H1 (cell line): ENCODE results near the gene PRDM5. TPM values are rescaled to one million over a fixed set of nuclear protein-coding genes. Genes with fewer than 3 reads are reported as not detected.

Experiments
- CTCF ChIA-PET: fragments of 300-600 bp; sonication (Branson Sonifier 250); formaldehyde crosslinking; loops from one replicate; lab custom pipeline; 2021; ENCODE audit not compliant: partially characterized antibody; lab: Charles Lee
- POLR2A ChIA-PET: fragments of 300-600 bp; sonication (Branson Sonifier 250); formaldehyde crosslinking; loops from one replicate; lab custom pipeline; 2021; ENCODE audit warnings: inconsistent platforms; ENCODE audit not compliant: partially characterized antibody; lab: Charles Lee
- DNase-seq, 2 experiments: peaks; one replicate each; pipeline versions ENCODE4 v3.0.0 to v3.0.0-alpha.2; 2010 to 2022; ENCODE audit warnings: low spot score in 2 of 2, low read depth in 1 of 2, mixed read lengths in 1 of 2
- FAIRE-seq: peaks from 2 replicates; lab custom pipeline; 2011; peaks lifted over from hg19 to GRCh38; lab: Jason Lieb, UNC
- H2AFZ ChIP-seq: 2 replicates; pipeline ENCODE4 v1.8.1; 2012; ENCODE audit warnings: low read length, inconsistent platforms
- H2AK5ac ChIP-seq: 2 replicates; pipeline ENCODE4 v1.6.1; 2013; ENCODE audit warnings: low read depth, low read length
- H2BK120ac ChIP-seq: replicated peaks from 2 replicates; pipeline ENCODE3; 2013; ENCODE audit warnings: low read depth, low read length, inconsistent platforms
- H2BK12ac ChIP-seq: 2 replicates; pipeline ENCODE4 v1.6.1; 2013; ENCODE audit warnings: low read depth, low read length
- H2BK15ac ChIP-seq: 2 replicates; pipeline ENCODE4 v1.6.1; 2013; ENCODE audit warnings: low read length
- H2BK20ac ChIP-seq: 2 replicates; pipeline ENCODE4 v1.6.1; 2013; ENCODE audit warnings: low read length
- H2BK5ac ChIP-seq: 2 replicates; pipeline ENCODE4 v1.6.1; 2013; ENCODE audit warnings: low read depth, low read length
- H3K14ac ChIP-seq: 2 replicates; pipeline ENCODE4 v1.6.1; 2013; ENCODE audit warnings: inconsistent platforms; ENCODE audit not compliant: insufficient read length
- H3K18ac ChIP-seq: 2 replicates; pipeline ENCODE4 v1.6.1; 2013; ENCODE audit warnings: low read length; ENCODE audit errors: extremely low read depth
- H3K23ac ChIP-seq: 2 replicates; pipeline ENCODE4 v1.6.1; 2013; ENCODE audit warnings: inconsistent platforms; ENCODE audit not compliant: insufficient read length
- H3K23me2 ChIP-seq: 2 replicates; pipeline ENCODE4 v1.6.1; 2013; ENCODE audit warnings: low read depth, low read length
- H3K27ac ChIP-seq: 2 replicates; pipeline ENCODE4 v1.6.1; 2011; ENCODE audit warnings: low read depth, low read length, inconsistent platforms
- H3K27me3 ChIP-seq, 4 experiments: replicated peaks in 1 of 4; 1 replicate in 1 of 4; 2 replicates in 3 of 4; pipeline versions ENCODE4 v1.6.1 to v1.8.1; 2011 to 2013; ENCODE audit warnings: low read length in 3 of 4, mild to moderate bottlenecking in 3 of 4, inconsistent platforms in 2 of 4, mixed read lengths in 2 of 4, moderate library complexity in 1 of 4; ENCODE audit not compliant: control insufficient read depth in 3 of 4, insufficient read depth in 3 of 4; ENCODE audit errors: extremely low read depth in 1 of 4
- H3K36me3 ChIP-seq, 4 experiments: 2 replicates each; pipeline versions ENCODE4 v1.6.1 to v1.8.1; 2011 to 2013; ENCODE audit warnings: mild to moderate bottlenecking in 4 of 4, low read length in 3 of 4, moderate library complexity in 2 of 4, control low read depth in 1 of 4, inconsistent platforms in 1 of 4; ENCODE audit not compliant: insufficient read depth in 4 of 4, control insufficient read depth in 2 of 4
- H3K4ac ChIP-seq: replicated peaks from 2 replicates; pipeline ENCODE3; 2013; ENCODE audit warnings: low read length, low read depth, mixed read lengths, inconsistent platforms; ENCODE audit not compliant: insufficient read length
- H3K4me1 ChIP-seq, 4 experiments: replicated peaks in 1 of 4; 1 replicate in 1 of 4; 2 replicates in 3 of 4; pipeline versions ENCODE4 v1.6.1 to v1.8.1; 2011 to 2013; ENCODE audit warnings: low read length in 3 of 4, inconsistent platforms in 2 of 4, mixed read lengths in 1 of 4; ENCODE audit not compliant: insufficient read depth in 4 of 4, control insufficient read depth in 3 of 4
- H3K4me2 ChIP-seq, 2 experiments: 2 replicates each; pipeline versions ENCODE4 v1.6.1 to v1.8.1; 2011 to 2013; ENCODE audit warnings: low read depth in 2 of 2, low read length in 2 of 2, control low read depth in 1 of 2, inconsistent platforms in 1 of 2, mild to moderate bottlenecking in 1 of 2; ENCODE audit not compliant: insufficient read depth in 1 of 2
- H3K4me3 ChIP-seq, 4 experiments: fragments of 200-600, 300-600 bp in 1 of 4; sonication (generic), shearing (Covaris generic), sonication (Bioruptor Twin) in 1 of 4; 2 replicates each; pipeline versions ENCODE4 v1.5.1 to v1.8.1; 2011 to 2016; ENCODE audit warnings: low read length in 4 of 4, low read depth in 3 of 4, control low read depth in 2 of 4, inconsistent platforms in 2 of 4, mild to moderate bottlenecking in 2 of 4, mixed read lengths in 1 of 4, moderate library complexity in 1 of 4; ENCODE audit not compliant: insufficient read depth in 2 of 4; ENCODE audit errors: extremely low read depth in 1 of 4
- H3K56ac ChIP-seq: replicated peaks from 2 replicates; pipeline ENCODE3; 2013; ENCODE audit warnings: low read depth, mild to moderate bottlenecking, mixed read lengths, low read length, inconsistent platforms; ENCODE audit not compliant: insufficient read length
- H3K79me1 ChIP-seq: 2 replicates; pipeline ENCODE4 v1.6.1; 2013; ENCODE audit warnings: low read depth, low read length, control low read depth
- H3K79me2 ChIP-seq, 2 experiments: 2 replicates each; pipeline versions ENCODE4 v1.6.1 to v1.8.1; 2012 to 2013; ENCODE audit warnings: low read length in 2 of 2, mild to moderate bottlenecking in 2 of 2, inconsistent platforms in 1 of 2; ENCODE audit not compliant: insufficient read depth in 2 of 2, control insufficient read depth in 1 of 2
- H3K9ac ChIP-seq, 4 experiments: replicated peaks in 1 of 4; 1 replicate in 1 of 4; 2 replicates in 3 of 4; pipeline versions ENCODE4 v1.6.1 to v1.8.1; 2011 to 2013; ENCODE audit warnings: low read depth in 3 of 4, low read length in 3 of 4, control low read depth in 2 of 4, mild to moderate bottlenecking in 2 of 4, moderate library complexity in 2 of 4, inconsistent platforms in 1 of 4; ENCODE audit errors: extremely low read depth in 1 of 4
- H3K9me3 ChIP-seq, 2 experiments: 2 replicates each; pipeline versions ENCODE4 v1.6.1 to v1.8.1; 2012 to 2013; ENCODE audit warnings: mild to moderate bottlenecking in 2 of 2, moderate library complexity in 2 of 2, control low read depth in 1 of 2, inconsistent platforms in 1 of 2, low read depth in 1 of 2, low read length in 1 of 2, mixed read lengths in 1 of 2; ENCODE audit not compliant: insufficient read depth in 2 of 2
- H4K20me1 ChIP-seq, 2 experiments: replicated peaks in 1 of 2; 2 replicates each; pipeline versions ENCODE3 to v1.8.1; 2011 to 2013; ENCODE audit warnings: inconsistent platforms in 2 of 2, low read length in 2 of 2, mild to moderate bottlenecking in 1 of 2; ENCODE audit not compliant: insufficient read depth in 2 of 2, control insufficient read depth in 1 of 2
- H4K5ac ChIP-seq: 2 replicates; pipeline ENCODE4 v1.6.1; 2013; ENCODE audit warnings: low read length, low read depth, mixed read lengths, inconsistent platforms; ENCODE audit not compliant: insufficient read length
- H4K8ac ChIP-seq: 2 replicates; pipeline ENCODE4 v1.8.0; 2013; ENCODE audit warnings: mild to moderate bottlenecking, moderate library complexity, low read length, inconsistent platforms; ENCODE audit not compliant: insufficient read depth; ENCODE audit errors: extremely low read depth
- H4K91ac ChIP-seq: replicated peaks from 2 replicates; pipeline ENCODE3; 2013; ENCODE audit warnings: low read length, mixed read lengths, inconsistent platforms; ENCODE audit not compliant: insufficient read length
- BRCA1 ChIP-seq: IDR thresholded peaks from 2 replicates; pipeline ENCODE4 v1.6.1; 2012; ENCODE audit warnings: low read depth, low read length, improper control_type of control experiment
- EGR1 ChIP-seq: IDR thresholded peaks from 2 replicates; pipeline ENCODE4 v1.6.1; 2011; ENCODE audit warnings: low read depth, low read length, borderline replicate concordance
- FOSL1 ChIP-seq: IDR thresholded peaks from 2 replicates; pipeline ENCODE4 v1.6.1; 2011; ENCODE audit warnings: mild to moderate bottlenecking, low read depth, low read length, moderate library complexity; ENCODE audit not compliant: insufficient read depth
- GABPA ChIP-seq: IDR thresholded peaks from 2 replicates; pipeline ENCODE4 v1.6.1; 2011; ENCODE audit warnings: mild to moderate bottlenecking, low read length, moderate library complexity, borderline replicate concordance; ENCODE audit not compliant: insufficient read depth
- HDAC2 ChIP-seq, 2 experiments: fragments of 300-600 bp in 1 of 2; sonication (generic) in 1 of 2; IDR thresholded peaks; 2 replicates each; pipeline ENCODE4 v1.6.1; 2011 to 2012; ENCODE audit warnings: low read depth in 2 of 2, low read length in 2 of 2, mild to moderate bottlenecking in 2 of 2, moderate library complexity in 2 of 2, borderline replicate concordance in 1 of 2, inconsistent platforms in 1 of 2
- KDM5A ChIP-seq: fragments of 200-600 bp; IDR thresholded peaks from 2 replicates; pipeline ENCODE4 v1.7.1; 2012; ENCODE audit warnings: mild to moderate bottlenecking, low read length, inconsistent platforms, mixed read lengths
- NRF1 ChIP-seq: IDR thresholded peaks from 2 replicates; pipeline ENCODE4 v1.6.1; 2011; ENCODE audit warnings: mild to moderate bottlenecking, low read depth, low read length, improper control_type of control experiment
- RBBP5 ChIP-seq: IDR thresholded peaks from 2 replicates; pipeline ENCODE4 v1.7.1; 2012; ENCODE audit warnings: low read depth, mild to moderate bottlenecking, inconsistent platforms, low read length, moderate library complexity, borderline replicate concordance
- RFX5 ChIP-seq: IDR thresholded peaks from 2 replicates; pipeline ENCODE4 v1.6.1; 2011; ENCODE audit warnings: low read depth, low read length, improper control_type of control experiment, borderline replicate concordance
- RNF2 ChIP-seq: fragments of 200-900, 300-1000 bp; sonication (generic); IDR thresholded peaks from 2 replicates; pipeline ENCODE4 v1.7.1; 2016; ENCODE audit warnings: borderline replicate concordance, low read depth, mild to moderate bottlenecking, antibody characterized with exemption, low read length; ENCODE audit not compliant: poor library complexity, severe bottlenecking; ENCODE audit errors: missing control alignments
- SAP30 ChIP-seq: fragments of 300-600 bp; sonication (generic); IDR thresholded peaks from 2 replicates; pipeline ENCODE4 v1.7.1; 2012; ENCODE audit warnings: low read length, moderate library complexity, mild to moderate bottlenecking, inconsistent platforms; ENCODE audit not compliant: insufficient read depth, insufficient replicate concordance
- SIX5 ChIP-seq: IDR thresholded peaks from 2 replicates; pipeline ENCODE4 v1.6.1; 2011; ENCODE audit warnings: mild to moderate bottlenecking, low read depth, low read length
- SP4 ChIP-seq: IDR thresholded peaks from 2 replicates; pipeline ENCODE4 v1.6.1; 2012; ENCODE audit warnings: low read length, inconsistent platforms
- polyA plus RNA-seq, 7 experiments: library from polyadenylated mRNA; depleted of rRNA in 3 of 7; stranded (reverse) in 5 of 7; unstranded in 2 of 7; fragments of >200 nt in 5 of 7; fragments of 200-250 nt in 2 of 7; gene quantifications; 1 replicate in 5 of 7; 2 replicates in 1 of 7; 4 replicates in 1 of 7; pipeline versions ENCODE4 v1.2.1 to v1.2.3, GENCODE V29; 2011 to 2013; ENCODE audit warnings: missing spikeins in 2 of 7, mixed read lengths in 2 of 7
- total RNA-seq: library from RNA; stranded (reverse); fragmentation: NEBNext Ultra II Directional; extraction: Animal tissue kit (Norgen Biotek cat#: 25700); gene quantifications from 2 replicates; pipeline ENCODE4 v1.2.1, GENCODE V29; 2021

The PRDM5 gene
- total and polyA plus RNA-seq, 2 of the 8 experiments (the other 6 are each of a cell fraction or from before 2014, with no cell fraction given) = 8.2 to 23.4 TPM

GRCh38 chr4:120861852-120862251 is 60.7 kb downstream of the PRDM5 start:
- Histone ChIP-seq H2BK20ac (no peak overlapping the region), H4K5ac (no peak overlapping the region), H3K56ac (no peak overlapping the region), H4K8ac (no peak overlapping the region), H3K4me2 (no peak overlapping the region), H4K20me1 (no peaks in the 10 kb centered on the region), H2BK12ac (no peak overlapping the region), H3K18ac (no peak overlapping the region), H3K36me3 (no peaks in the 10 kb centered on the region), H4K91ac (no peak overlapping the region), H3K4me1 (peaks cover 0 to 10% (median 8%) of the 10 kb centered on the region in 4 experiments; a peak in 4 of 7 replicates), H3K79me1 (no peaks in the 10 kb centered on the region; the same call in 1 of the 2 replicates), H3K27ac (no peak overlapping the region), H2AK5ac (no peak overlapping the region), H3K4me3 (no peak overlapping the region), H2BK120ac (no peak overlapping the region), H3K9ac (no peak overlapping the region), H3K23ac (no peak overlapping the region), H2BK15ac (no peak overlapping the region), H2AFZ (no peak overlapping the region), H3K4ac (no peak overlapping the region), H3K14ac (no peak overlapping the region), H3K27me3 (no peaks in the 10 kb centered on the region), H3K9me3 (no peaks in the 10 kb centered on the region), H3K79me2 (peaks cover 0 to 8% of the 10 kb centered on the region in 2 experiments; a peak in 1 of 4 replicates), H3K23me2 (no peaks in the 10 kb centered on the region), H2BK5ac (no peak overlapping the region)
- POLR2A ChIA-PET = no interaction called here
- FAIRE-seq = no peak
- DNase-seq = no peak
- TF ChIP-seq BRCA1 = no peak
- no peak for TF ChIP-seq RBBP5
- no peak for TF ChIP-seq KDM5A
- no peak for TF ChIP-seq RFX5
- no peak for TF ChIP-seq SAP30
- no peak for TF ChIP-seq FOSL1
- no peak for TF ChIP-seq RNF2
- no peak for TF ChIP-seq HDAC2 (IDR thresholded peaks at IDR 0.05; ENCODE audit: borderline replicate concordance in 1 of 2, low read depth in 2 of 2, low read length in 2 of 2)
- TF ChIP-seq SP4 = no peak
- TF ChIP-seq GABPA = no peak
- TF ChIP-seq NRF1 = no peak
- no peak for TF ChIP-seq EGR1
- TF ChIP-seq SIX5 = no peak
- CTCF ChIA-PET = interaction anchor here (0.6 to 3.5 kb wide), 2 partner anchors 9 to 530 kb away, joined by 3 to 20 read pairs; no protein-coding TSS in a partner anchor
